Nucleus accumbens (tissue), 56 donors: Measurements from ENCODE around the gene ESD.

ENCODE experiments used
- DNase-seq, 56 donors: peaks; one replicate each; lab custom pipeline; 2025; lab: John Stamatoyannopoulos, UW

Gene ESD

GRCh38 chr13:46748300-46748699 is 48.7 kb downstream of the ESD start:
- no peak for DNase-seq

- DNase-seq = no peak
Observed at GRCh38 chr13:46747031-46747820, 49.7 kb downstream of the ESD start.

- no peak for DNase-seq
Observed at GRCh38 chr13:46745706-46746105, 51.3 kb downstream of the ESD start.

- no peak for DNase-seq
Observed at GRCh38 chr13:46745062-46745461, 51.9 kb downstream of the ESD start.

- DNase-seq = no peak
Observed at GRCh38 chr13:46743191-46743590, 53.8 kb downstream of the ESD start.

GRCh38 chr13:46739447-46740098 is 57.4 kb downstream of the ESD start:
- DNase-seq = no peak

GRCh38 chr13:46738766-46739165 is 58.2 kb downstream of the ESD start:
- no peak for DNase-seq

- no peak for DNase-seq
Observed at GRCh38 chr13:46738055-46738454, 58.9 kb downstream of the ESD start.

GRCh38 chr13:46736541-46737310 is 60.2 kb downstream of the ESD start:
- DNase-seq = no peak

GRCh38 chr13:46735425-46735824 is 61.5 kb downstream of the ESD start:
- no peak for DNase-seq

- DNase-seq = no peak
Observed at GRCh38 chr13:46731535-46731934, 65.4 kb downstream of the ESD start.

- no peak for DNase-seq
Observed at GRCh38 chr13:46728777-46729176, 68.2 kb downstream of the ESD start.

GRCh38 chr13:46726347-46726746 is 70.6 kb downstream of the ESD start:
- no peak for DNase-seq
